SW480 (cell line): ENCODE results near the gene CRACR2B.

Source experiments
- DNase-seq: peaks from one replicate; pipeline ENCODE4 v3.0.0-alpha.2; 2016; ENCODE audit warnings: low spot score

CRACR2B gene

DNA sequence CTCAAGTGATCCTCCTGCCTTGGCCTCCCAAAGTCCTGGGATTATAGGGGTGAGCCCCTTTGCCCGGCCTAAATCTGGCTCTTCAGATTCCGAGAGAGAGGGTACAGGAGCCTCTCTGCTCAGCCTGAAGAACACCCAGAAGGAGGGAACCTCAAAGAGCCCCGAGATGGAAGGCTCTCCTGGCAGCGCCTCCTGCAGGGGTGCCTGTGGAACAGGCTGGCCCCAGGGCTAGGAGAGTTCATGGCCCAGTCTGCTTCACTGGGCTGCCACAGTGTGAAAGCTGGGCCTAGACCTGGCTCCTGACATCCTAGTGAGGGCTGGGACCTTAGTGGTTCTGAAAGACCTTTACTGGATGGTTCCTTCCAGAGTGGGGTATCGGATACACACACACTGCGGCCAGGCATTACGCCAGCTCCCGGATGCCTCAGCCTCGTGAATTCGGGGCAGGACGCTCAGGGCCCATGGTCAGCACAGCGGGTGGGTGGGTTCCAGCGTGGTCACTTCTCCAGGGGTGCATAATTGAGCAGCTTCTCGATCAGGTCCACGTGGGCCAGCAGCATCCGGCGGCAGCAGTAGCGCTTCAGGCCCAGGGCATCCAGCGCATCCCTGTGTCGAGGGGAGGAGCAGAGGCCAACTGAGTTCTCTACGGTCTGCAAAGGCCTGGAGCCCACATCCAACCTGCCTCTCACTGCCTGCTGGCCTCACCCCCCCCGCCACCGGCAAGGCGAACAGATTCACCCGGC is 12.3 kb downstream of the CRACR2B start:
- no peak for DNase-seq

DNA sequence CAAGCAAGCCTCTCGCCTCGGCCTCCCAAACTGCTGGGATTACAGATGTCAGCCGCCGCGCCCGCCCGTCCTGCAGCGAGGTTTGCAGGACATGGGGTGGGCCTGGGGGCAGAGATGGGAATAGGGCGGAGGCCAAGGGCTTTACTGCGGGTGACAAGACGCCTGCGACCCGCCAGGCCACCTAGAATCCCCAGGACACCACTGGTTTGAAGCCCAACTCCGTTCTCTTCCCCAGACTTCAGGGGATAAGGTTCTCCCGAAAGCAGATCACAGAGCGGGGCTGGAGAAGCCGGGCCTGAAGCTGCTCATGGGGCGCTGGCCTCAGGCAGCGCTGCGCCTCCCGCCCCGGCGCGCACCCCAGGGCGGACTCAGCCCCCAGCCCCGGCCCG is 14.3 kb downstream of the CRACR2B start:
- DNase-seq: no peak

GRCh38 chr11:842370-843002 is 14.8 kb downstream of the CRACR2B start, which contains the start of the genes POLR2L and TSPAN4:
POLR2L (minus strand) TSS chr11:842529; CDS start chr11:842508, 21 bp downstream.
TSPAN4 (plus strand) TSS chr11:842852; CDS start chr11:850305, 7,453 bp downstream.
- DNase-seq: peak; percentile 82

DNA sequence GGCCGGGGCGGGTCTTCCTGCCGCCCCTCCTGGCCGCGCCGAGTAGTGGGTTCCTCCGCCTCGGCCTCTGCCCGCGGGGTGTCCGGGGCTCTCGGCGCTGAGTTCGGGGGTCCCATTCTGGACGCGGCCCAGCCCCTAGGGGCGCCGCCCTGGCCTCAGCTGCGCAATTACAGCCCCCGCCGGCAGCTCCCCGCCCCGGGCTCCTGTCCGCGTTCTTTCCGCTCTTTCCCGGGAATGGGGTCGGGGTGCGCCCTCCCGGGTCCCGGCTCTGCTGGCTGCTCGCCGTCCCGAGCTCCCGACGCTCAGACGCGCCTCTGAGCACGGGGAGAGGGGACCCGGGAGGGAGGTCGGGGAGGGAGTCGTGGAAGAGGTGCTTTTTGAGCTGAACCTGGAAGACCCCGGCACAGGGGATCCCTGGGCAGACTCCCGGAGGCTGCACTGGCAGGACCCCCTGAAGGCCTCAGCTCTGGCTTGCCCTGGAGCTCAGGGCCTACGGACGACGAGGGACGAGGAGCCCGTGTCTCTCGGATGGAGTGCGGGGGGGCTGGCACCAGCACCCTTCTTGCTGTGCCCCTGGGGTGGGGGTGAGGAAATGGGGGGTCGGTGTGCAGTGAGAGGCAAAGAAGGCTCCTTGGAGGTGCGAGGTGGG is 15.5 kb downstream of the CRACR2B start:
- DNase-seq: no peak

- peak; percentile 70 for DNase-seq
Observed at GRCh38 chr11:843818-844692, 16.3 kb downstream of the CRACR2B start.

GRCh38 chr11:844693-845644 is 17.2 kb downstream of the CRACR2B start:
- no peak for DNase-seq

GRCh38 chr11:845872-846495 is 18.3 kb downstream of the CRACR2B start:
- DNase-seq: no peak

DNA sequence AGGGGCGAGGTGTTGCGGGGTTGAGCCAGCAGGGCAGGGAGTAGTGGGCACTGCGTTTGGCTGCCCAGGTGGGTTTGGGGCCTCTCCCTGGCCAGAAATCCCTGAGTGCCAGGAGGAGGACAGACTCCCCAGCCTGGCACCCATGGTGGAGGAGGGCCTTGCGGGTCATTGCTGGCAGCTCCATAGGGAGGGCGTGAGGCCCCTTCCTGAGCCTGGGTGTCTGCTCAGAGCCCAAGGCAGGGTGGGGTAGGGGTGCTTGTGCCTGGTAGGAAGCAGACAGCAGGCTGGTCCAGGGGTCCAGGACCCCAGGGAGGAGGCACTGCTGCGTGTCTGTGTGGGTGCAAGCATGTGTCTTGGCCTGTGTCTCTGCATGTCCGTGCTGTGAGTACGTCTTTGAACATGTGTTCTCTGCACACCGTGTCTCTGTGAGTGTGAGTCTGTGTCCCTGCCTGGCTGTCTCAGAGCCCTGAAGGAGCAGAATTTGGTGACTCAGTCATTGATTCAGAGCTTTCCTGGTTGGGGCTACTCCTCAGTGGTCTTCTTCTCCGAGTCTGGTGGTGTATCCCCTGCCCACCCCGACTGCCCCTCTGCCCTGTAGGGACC is 18.9 kb downstream of the CRACR2B start:
- DNase-seq: no peak

DNA sequence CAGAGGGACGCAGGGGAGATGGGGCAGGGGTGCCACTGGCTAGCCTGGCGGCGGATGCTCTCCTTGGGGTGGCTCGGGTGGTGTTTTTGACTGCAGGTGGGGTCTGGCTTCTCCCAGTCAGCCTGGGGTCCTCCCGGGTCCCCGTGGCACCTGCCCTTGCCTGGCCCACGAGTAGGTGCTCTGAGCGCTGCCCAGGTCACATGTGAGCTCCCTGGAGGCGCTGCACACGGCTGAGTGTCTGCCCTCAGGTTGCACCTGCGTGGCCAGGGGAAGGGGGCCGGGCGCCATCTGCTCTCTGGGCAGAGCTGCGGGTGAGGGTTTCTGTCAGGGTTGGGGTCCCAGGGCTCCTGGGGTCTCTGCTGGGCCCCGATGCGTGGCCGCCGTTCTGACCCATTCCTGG is 20.2 kb downstream of the CRACR2B start:
- no peak for DNase-seq

DNA sequence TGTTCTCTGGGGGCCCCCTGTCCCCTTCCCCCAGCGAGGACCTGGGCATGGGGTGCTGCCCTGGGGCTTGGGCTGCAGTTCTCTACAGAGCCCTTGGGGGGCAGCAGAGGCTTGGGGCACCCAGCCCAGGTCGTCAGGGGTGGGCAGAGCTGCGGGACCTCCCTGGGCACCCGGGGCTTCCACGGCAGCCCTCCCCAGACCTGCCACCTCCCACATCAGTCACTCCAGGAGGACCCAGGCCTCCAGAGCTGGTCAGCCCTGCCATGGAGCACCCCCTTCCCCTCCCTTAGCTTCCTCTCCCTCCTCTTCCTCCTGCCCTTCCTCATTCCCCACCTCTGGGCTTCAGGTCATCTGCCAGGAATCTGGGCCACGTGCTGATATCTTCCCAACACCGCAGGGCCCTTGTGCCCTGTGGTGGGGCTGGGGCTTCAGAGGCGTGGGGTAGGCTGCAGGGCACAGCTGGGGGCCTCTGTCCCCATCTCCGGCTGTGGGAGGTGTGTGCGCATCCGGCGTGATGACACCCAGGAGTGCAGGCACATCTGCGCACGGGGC is 20.7 kb downstream of the CRACR2B start:
- DNase-seq: no peak

DNA sequence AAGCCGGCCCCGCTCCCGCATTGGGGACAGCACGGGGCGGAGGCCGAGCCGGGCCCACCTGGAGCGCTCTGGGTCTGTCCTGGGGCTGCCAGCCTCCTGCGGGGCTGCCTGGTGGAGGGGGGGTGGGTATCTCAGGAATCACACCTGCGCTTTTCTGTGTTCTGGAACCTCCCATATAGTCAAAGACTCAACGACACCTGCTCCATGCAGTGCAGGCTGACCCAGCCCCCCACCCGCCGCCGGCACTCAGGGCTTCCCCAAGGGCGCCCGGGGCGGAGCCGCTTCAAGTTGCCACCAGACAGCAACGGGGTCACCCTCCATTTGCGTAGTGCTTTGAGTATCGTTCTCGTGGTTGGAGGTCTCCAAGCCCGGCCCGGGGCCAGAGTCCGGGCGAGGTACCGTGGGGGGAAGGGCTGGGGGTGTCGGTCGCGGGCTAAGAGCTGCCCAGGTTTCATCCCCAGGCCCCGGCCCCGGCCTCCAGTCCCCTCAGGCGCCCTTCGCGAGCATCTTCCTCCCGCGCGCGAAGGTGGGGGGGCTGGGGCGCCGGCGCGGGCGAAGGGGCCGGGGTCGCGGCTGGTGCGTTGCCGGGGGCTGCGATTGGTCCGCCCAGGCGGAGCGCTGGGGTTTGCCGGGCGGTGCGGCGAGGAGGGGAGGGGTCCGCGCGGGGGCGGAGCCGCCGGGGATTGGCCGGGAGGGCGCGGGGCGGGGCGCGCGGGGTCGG is 21.5 kb downstream of the CRACR2B start:
- DNase-seq: no peak

DNA sequence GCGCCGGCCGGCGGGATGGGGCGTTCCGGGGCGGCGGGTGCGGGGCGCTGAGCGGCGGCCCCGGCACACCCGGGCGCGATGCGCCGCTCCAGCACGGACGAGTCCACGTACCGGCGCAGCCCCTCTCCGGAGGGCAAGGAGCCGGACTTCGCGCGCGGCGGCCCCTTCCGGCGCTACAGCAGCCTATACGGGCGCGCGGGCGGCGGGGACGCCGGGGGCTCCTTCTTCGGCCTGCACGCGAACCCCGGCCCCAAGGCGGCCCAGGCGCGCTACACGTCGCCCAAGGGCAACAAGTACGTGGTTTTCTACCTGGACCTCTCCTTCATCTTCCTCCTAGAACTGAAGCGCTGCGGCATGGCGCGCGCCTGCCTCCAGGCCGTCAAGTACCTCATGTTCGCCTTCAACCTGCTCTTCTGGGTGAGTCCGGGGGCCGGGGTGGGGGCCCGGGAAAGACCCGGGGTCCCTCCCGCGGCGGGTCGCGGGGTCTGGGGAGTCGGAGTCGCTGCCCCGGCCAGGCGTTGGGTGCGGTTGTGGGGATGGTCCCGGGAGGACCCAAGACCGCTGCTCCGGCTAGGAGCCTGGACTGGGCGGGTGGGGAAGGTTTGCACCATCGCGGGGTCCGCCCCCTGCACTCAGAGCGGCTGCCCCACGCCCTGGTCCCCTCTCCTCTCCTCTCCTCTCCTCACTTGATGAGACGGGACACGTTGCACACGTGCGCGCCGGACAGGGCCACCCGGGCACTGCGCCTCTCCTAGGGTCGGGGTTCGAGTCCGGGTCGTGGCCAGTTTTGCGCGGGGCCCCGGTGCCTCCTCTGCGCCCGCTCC is 22.4 kb downstream of the CRACR2B start:
- DNase-seq: no peak

- no peak for DNase-seq
Observed at GRCh38 chr11:850775-851763, 23.4 kb downstream of the CRACR2B start.

- DNase-seq: no peak
Observed at GRCh38 chr11:852762-853161, 25.0 kb downstream of the CRACR2B start.

DNA sequence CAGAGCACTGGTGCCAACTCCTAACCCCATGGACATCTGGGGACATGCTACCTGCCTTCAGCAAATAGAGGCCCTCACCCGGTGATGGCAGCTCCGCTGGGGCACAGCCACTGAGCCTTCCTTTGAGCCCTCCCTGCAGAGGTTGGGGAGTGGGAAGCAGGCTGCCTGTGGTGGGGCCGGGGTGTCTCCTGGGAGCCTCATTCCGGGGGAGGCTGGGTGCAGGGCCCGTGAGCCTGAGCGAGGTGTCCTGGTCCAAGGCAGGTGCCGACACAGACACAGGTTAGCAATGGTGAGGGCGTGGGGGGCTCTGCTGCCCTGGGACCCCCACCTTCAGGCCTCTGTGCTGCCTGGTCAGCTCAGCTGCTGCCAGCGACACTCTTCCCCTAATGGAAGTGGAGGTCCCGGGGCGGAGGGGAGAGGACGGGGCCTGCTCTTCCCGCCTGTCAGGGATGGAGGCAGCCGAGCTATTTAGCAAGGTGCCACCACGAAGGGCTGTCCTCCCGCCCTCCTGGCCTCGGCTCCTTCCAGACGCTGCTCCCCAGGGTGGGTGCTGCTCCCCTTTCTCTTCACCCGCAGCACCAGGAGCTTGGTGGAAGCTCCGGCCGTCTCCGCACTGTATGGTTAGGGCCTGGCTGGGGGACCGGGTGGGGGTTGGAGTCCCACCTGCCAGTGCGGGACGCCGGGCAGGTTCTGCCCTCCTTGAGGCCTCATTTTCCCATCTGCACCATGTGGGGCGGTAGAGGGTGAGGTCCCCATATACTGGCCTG is 26.1 kb downstream of the CRACR2B start:
- no peak for DNase-seq
